Measurements from ENCODE around the gene EXOC4.
"Not testable (repeated sequence)": the region's sequence is repeated elsewhere in the genome, so short reads cannot be mapped to it uniquely, and the experiment has no call there.

Gene EXOC4

DNA sequence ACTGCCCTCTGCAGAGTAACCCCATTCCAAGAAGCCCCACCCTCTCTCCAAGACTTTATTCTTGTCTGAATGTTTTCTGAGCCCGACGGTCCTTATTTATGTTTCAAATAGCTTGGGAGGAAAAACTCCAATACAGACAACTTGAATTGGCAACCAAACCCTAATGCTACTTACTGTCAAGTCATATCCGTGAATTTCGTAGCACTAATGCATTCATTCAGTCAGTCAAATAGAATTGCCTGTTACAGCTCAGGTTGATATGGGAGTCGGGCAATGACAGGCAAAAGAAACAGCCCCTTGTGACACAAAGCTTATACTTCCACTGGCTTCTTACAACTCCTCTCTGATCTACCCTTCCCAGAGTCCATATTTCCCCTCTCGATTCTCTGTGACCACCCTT is 815.8 kb downstream of the EXOC4 start:
- no peak overlapping the region for H3K27ac ChIP-seq (ENCODE audit: low read depth in 2 of 2, low read length in 2 of 2)
- H3K4me3 ChIP-seq (ENCODE audit: low read length in 2 of 2): no peak overlapping the region
- no peaks in the 10 kb centered on the region for H3K4me1 ChIP-seq (ENCODE audit: control insufficient read depth in 2 of 2, insufficient read depth in 2 of 2, low read length in 2 of 2)

DNA sequence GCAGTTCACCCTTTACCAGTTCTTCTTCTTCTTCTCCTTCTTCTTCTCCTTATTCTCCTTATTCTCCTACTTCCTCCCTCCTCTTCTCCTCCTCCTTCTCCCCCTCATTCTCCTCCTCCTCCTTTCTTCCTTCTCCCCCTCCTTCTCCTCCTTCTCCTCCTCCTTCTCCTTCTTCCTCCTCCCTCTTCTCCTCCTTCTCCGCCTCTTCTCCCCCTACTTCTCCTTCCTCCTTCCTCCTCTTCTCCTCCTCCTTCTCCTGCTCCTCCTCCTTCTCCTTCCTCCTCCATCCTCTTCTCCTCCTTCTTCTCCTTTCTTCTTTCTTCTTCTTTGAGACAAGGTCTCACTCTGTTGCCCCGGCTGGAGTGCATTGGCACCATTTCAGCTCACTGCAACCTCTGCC is 816.3 kb downstream of the EXOC4 start:
- no peak overlapping the region for H3K4me3 ChIP-seq (ENCODE audit: low read length in 2 of 2)
- H3K36me3 ChIP-seq (ENCODE audit: control insufficient read depth in 2 of 2, insufficient read depth in 2 of 2, low read length in 2 of 2): peaks cover 0 to 2% of the 10 kb centered on the region in 2 donors
- no peaks in the 10 kb centered on the region for H3K9me3 ChIP-seq (ENCODE audit: control insufficient read depth in 2 of 2, low read length in 2 of 2)
- H3K27ac ChIP-seq (ENCODE audit: low read depth in 2 of 2, low read length in 2 of 2): no peak overlapping the region
- H3K9ac ChIP-seq (ENCODE audit: low read depth in 1 of 2, low read length in 2 of 2): no peak overlapping the region
- H3K27me3 ChIP-seq (ENCODE audit: control insufficient read depth in 2 of 2, insufficient read depth in 2 of 2, low read length in 2 of 2): no peaks in the 10 kb centered on the region
- H3K4me1 ChIP-seq (ENCODE audit: control insufficient read depth in 2 of 2, insufficient read depth in 2 of 2, low read length in 2 of 2): no peaks in the 10 kb centered on the region

More for the DNA sequence above, 815.8 kb downstream of the EXOC4 start:
- Histone ChIP-seq H3K9me3 (ENCODE audit: control insufficient read depth in 2 of 2, low read length in 2 of 2) (no peaks in the 10 kb centered on the region), H3K36me3 (ENCODE audit: control insufficient read depth in 2 of 2, insufficient read depth in 2 of 2, low read length in 2 of 2) (peaks cover 0 to 5% of the 10 kb centered on the region in 2 donors), H3K27me3 (ENCODE audit: control insufficient read depth in 2 of 2, insufficient read depth in 2 of 2, low read length in 2 of 2) (no peaks in the 10 kb centered on the region), H3K9ac (ENCODE audit: low read depth in 1 of 2, low read length in 2 of 2) (no peak overlapping the region)

DNA sequence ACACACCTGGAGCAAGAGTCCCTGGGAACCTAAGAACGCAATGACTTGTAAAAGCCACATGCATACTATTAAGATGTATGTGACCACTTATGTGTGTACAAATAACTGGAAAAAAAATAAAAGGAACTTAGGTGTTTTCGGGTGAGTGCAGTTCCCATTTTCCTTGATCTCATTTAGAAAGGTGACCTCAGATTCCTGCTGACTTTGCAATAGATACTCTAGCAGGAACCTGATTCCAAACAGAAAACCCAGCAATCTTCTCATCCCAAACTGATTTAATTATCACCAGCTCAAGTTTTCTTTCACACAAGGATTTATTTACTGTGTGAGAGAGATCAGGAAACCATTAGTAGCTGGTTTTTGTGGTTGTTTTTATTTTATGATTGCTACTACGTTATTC is 817.8 kb downstream of the EXOC4 start:
- H3K27me3 ChIP-seq (ENCODE audit: control insufficient read depth in 2 of 2, insufficient read depth in 2 of 2, low read length in 2 of 2): no peaks in the 10 kb centered on the region
- no peaks in the 10 kb centered on the region for H3K9me3 ChIP-seq (ENCODE audit: control insufficient read depth in 2 of 2, low read length in 2 of 2)
- H3K9ac ChIP-seq (ENCODE audit: low read depth in 1 of 2, low read length in 2 of 2): no peak overlapping the region
- H3K27ac ChIP-seq (ENCODE audit: low read depth in 2 of 2, low read length in 2 of 2): no peak overlapping the region
- H3K4me1 ChIP-seq (ENCODE audit: control insufficient read depth in 2 of 2, insufficient read depth in 2 of 2, low read length in 2 of 2): no peaks in the 10 kb centered on the region
- H3K4me3 ChIP-seq (ENCODE audit: low read length in 2 of 2): no peak overlapping the region
- H3K36me3 ChIP-seq (ENCODE audit: control insufficient read depth in 2 of 2, insufficient read depth in 2 of 2, low read length in 2 of 2): no peaks in the 10 kb centered on the region

DNA sequence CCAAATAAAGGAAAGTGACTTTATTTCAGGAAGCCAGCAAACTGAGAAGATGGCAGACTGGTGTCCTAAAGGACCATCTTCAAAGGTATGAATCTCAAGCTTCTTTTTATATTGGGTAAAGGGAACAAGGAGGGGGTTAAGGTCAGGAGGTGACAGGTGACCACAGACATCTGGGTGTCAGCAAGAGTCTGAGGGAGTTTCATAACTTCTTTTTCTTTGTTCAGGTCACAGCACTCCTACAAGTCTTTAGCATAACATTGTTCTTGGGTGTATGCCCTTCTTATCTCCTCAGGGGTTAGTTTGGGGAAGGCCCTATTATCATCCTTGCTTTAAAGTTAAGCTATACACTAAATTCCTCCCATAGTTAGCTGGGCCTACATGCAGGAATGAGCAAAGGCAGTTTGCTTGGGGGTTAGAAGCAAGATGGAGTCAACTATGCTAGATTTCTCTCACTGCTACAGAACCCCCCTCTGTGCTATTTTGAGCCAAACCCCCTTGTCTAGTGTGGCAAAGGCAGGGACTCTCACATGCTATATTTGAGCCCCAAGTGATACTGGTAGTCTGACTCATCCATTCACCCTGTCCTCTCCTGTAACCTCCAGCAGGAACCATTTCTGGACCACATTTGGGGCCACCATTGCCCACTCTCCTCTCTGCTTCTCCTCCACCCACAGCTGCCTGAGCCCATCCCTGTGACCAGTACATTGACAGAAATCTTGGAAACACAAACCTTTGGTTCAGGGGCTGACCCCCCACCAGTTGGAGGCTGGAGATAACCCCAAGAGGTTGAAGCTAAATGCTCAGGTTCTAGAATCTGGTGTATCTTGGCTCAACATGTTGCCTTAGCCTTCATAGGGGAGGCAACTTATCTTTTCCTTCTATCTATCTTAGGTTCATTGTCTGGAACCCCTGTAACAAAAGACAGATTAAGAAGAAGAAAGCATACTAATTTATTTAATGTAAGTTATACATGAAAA is 818.8 kb downstream of the EXOC4 start:
- H3K36me3 ChIP-seq (ENCODE audit: control insufficient read depth in 2 of 2, insufficient read depth in 2 of 2, low read length in 2 of 2): no peaks in the 10 kb centered on the region
- no peak overlapping the region for H3K27ac ChIP-seq (ENCODE audit: low read depth in 2 of 2, low read length in 2 of 2)
- H3K4me1 ChIP-seq (ENCODE audit: control insufficient read depth in 2 of 2, insufficient read depth in 2 of 2, low read length in 2 of 2): no peaks in the 10 kb centered on the region
- no peak overlapping the region for H3K4me3 ChIP-seq (ENCODE audit: low read length in 2 of 2)
- no peaks in the 10 kb centered on the region for H3K9me3 ChIP-seq (ENCODE audit: control insufficient read depth in 2 of 2, low read length in 2 of 2)
- H3K27me3 ChIP-seq (ENCODE audit: control insufficient read depth in 2 of 2, insufficient read depth in 2 of 2, low read length in 2 of 2): no peaks in the 10 kb centered on the region
- no peak overlapping the region for H3K9ac ChIP-seq (ENCODE audit: low read depth in 1 of 2, low read length in 2 of 2)

DNA sequence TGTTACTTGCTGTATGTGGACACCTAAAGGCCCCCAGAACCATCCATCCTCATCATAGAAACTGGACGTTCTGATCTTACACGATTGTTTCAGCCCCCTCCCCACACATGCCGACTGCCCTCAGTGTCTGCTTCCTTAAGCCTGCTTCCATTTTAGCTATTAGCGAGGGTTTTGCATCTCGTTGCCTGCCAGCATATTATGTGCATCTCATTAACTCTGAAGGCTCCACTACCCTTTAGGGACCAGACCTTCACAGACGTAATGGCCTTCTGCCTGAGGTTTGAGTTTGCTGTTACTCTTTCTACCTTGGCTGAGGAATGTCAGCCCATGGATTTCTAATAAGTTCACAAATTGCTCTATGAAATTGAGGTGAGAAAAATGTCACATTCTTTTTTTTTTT is 820.4 kb downstream of the EXOC4 start:
- Histone ChIP-seq H3K36me3 (ENCODE audit: control insufficient read depth in 2 of 2, insufficient read depth in 2 of 2, low read length in 2 of 2) (no peaks in the 10 kb centered on the region), H3K27me3 (ENCODE audit: control insufficient read depth in 2 of 2, insufficient read depth in 2 of 2, low read length in 2 of 2) (no peaks in the 10 kb centered on the region), H3K4me1 (ENCODE audit: control insufficient read depth in 2 of 2, insufficient read depth in 2 of 2, low read length in 2 of 2) (no peaks in the 10 kb centered on the region), H3K9me3 (ENCODE audit: control insufficient read depth in 2 of 2, low read length in 2 of 2) (no peaks in the 10 kb centered on the region), H3K27ac (ENCODE audit: low read depth in 2 of 2, low read length in 2 of 2) (no peak overlapping the region), H3K9ac (ENCODE audit: low read depth in 1 of 2, low read length in 2 of 2) (no peak overlapping the region), H3K4me3 (ENCODE audit: low read length in 2 of 2) (no peak overlapping the region)

DNA sequence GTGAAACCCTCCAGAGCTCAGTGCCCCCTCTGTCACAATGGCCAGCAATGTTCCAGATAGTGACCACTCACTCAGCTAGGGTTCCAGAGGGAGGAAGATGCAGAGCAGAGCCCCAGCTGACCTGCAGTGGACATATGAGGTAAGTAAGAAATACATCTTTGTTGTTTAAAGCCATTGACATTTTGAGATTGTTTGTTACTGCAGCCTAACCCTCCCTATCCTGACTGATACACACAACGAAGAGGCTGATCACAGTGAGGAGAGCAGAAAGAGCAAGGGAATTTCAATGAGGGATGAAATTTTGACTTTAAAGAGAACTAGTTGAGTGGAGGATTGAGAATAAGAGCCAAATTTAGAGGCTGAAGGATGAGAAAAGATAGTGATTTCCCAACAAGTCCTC is 822.9 kb downstream of the EXOC4 start:
- no peaks in the 10 kb centered on the region for H3K36me3 ChIP-seq (ENCODE audit: control insufficient read depth in 2 of 2, insufficient read depth in 2 of 2, low read length in 2 of 2)
- H3K4me3 ChIP-seq (ENCODE audit: low read length in 2 of 2): no peak overlapping the region
- H3K27ac ChIP-seq (ENCODE audit: low read depth in 2 of 2, low read length in 2 of 2): no peak overlapping the region
- H3K4me1 ChIP-seq (ENCODE audit: control insufficient read depth in 2 of 2, insufficient read depth in 2 of 2, low read length in 2 of 2): no peaks in the 10 kb centered on the region
- no peaks in the 10 kb centered on the region for H3K27me3 ChIP-seq (ENCODE audit: control insufficient read depth in 2 of 2, insufficient read depth in 2 of 2, low read length in 2 of 2)
- no peaks in the 10 kb centered on the region for H3K9me3 ChIP-seq (ENCODE audit: control insufficient read depth in 2 of 2, low read length in 2 of 2)
- no peak overlapping the region for H3K9ac ChIP-seq (ENCODE audit: low read depth in 1 of 2, low read length in 2 of 2)

DNA sequence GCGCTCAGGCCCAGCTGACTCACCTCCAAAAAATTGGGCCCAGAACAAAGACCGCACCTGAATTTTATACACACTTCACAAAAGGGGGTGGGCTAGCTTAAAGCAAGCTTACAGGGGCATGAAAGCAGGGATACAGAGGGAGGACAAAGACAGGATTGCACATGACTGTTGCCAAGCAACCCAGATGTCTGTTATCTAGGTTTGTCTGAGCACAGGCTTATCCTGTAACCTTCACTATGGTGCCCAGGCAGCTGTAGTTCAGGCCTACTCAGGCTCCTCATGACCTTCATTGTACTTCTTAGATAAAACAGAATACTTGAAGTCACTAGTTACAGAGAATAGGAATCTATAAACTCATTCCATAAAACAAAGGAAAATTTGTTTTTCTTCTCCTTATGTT is 824.7 kb downstream of the EXOC4 start:
- H3K27ac ChIP-seq (ENCODE audit: low read depth in 2 of 2, low read length in 2 of 2): not testable (repeated sequence)

DNA sequence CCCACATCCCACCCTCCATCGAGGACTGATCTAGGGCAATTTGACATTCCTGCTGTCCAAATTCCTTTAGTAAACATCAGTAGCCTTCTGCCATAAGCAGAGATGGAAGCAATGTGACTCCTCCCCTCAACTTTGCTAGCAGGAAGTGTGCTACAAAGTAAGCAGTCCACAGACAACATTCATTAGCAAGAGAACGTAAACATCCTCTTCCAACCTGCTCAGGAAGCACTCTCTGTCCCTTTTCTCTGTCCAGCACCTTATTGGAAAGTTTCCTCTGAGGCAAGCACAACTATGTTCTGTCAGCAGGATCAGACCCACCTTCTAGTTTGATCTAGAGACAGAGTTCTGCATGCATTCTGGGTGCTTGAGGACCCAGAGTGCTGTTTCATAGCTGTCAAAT is 826.1 kb downstream of the EXOC4 start:
- Histone ChIP-seq H3K27ac (ENCODE audit: low read depth in 2 of 2, low read length in 2 of 2) (no peak overlapping the region), H3K36me3 (ENCODE audit: control insufficient read depth in 2 of 2, insufficient read depth in 2 of 2, low read length in 2 of 2) (no peaks in the 10 kb centered on the region), H3K4me1 (ENCODE audit: control insufficient read depth in 2 of 2, insufficient read depth in 2 of 2, low read length in 2 of 2) (no peaks in the 10 kb centered on the region), H3K4me3 (ENCODE audit: low read length in 2 of 2) (no peak overlapping the region), H3K9ac (ENCODE audit: low read depth in 1 of 2, low read length in 2 of 2) (no peak overlapping the region), H3K27me3 (ENCODE audit: control insufficient read depth in 2 of 2, insufficient read depth in 2 of 2, low read length in 2 of 2) (no peaks in the 10 kb centered on the region), H3K9me3 (ENCODE audit: control insufficient read depth in 2 of 2, low read length in 2 of 2) (no peaks in the 10 kb centered on the region)

More for the DNA sequence above, 824.7 kb downstream of the EXOC4 start:
- H3K4me3 ChIP-seq (ENCODE audit: low read length in 2 of 2); H3K27me3 ChIP-seq (ENCODE audit: control insufficient read depth in 2 of 2, insufficient read depth in 2 of 2, low read length in 2 of 2); H3K9ac ChIP-seq (ENCODE audit: low read depth in 1 of 2, low read length in 2 of 2); H3K9me3 ChIP-seq (ENCODE audit: control insufficient read depth in 2 of 2, low read length in 2 of 2); H3K4me1 ChIP-seq (ENCODE audit: control insufficient read depth in 2 of 2, insufficient read depth in 2 of 2, low read length in 2 of 2); H3K36me3 ChIP-seq (ENCODE audit: control insufficient read depth in 2 of 2, insufficient read depth in 2 of 2, low read length in 2 of 2): not testable (repeated sequence)

DNA sequence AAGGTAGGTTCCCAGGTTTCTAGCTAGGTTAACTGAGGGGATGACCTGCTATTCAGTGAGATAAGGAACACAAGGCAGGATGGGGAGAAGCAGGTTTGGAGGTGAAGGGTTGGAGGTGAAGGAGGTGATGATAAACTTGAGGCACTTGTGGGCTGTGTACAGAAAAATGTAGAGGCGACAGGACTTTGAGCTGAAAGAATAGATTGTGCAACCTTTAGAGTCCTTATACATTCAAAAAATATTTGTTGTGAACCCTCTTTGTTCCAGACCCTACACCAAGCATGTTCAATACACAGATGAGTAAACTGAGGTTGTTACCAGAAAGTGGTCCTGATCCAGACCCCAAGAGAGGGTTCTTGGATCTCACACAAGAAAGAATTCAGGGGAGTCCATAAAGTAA is 828.8 kb downstream of the EXOC4 start:
- no peaks in the 10 kb centered on the region for H3K36me3 ChIP-seq (ENCODE audit: control insufficient read depth in 2 of 2, insufficient read depth in 2 of 2, low read length in 2 of 2)
- no peaks in the 10 kb centered on the region for H3K27me3 ChIP-seq (ENCODE audit: control insufficient read depth in 2 of 2, insufficient read depth in 2 of 2, low read length in 2 of 2)
- no peak overlapping the region for H3K9ac ChIP-seq (ENCODE audit: low read depth in 1 of 2, low read length in 2 of 2)
- no peak overlapping the region for H3K4me3 ChIP-seq (ENCODE audit: low read length in 2 of 2)
- no peaks in the 10 kb centered on the region for H3K4me1 ChIP-seq (ENCODE audit: control insufficient read depth in 2 of 2, insufficient read depth in 2 of 2, low read length in 2 of 2)
- no peaks in the 10 kb centered on the region for H3K9me3 ChIP-seq (ENCODE audit: control insufficient read depth in 2 of 2, low read length in 2 of 2)
- no peak overlapping the region for H3K27ac ChIP-seq (ENCODE audit: low read depth in 2 of 2, low read length in 2 of 2)

DNA sequence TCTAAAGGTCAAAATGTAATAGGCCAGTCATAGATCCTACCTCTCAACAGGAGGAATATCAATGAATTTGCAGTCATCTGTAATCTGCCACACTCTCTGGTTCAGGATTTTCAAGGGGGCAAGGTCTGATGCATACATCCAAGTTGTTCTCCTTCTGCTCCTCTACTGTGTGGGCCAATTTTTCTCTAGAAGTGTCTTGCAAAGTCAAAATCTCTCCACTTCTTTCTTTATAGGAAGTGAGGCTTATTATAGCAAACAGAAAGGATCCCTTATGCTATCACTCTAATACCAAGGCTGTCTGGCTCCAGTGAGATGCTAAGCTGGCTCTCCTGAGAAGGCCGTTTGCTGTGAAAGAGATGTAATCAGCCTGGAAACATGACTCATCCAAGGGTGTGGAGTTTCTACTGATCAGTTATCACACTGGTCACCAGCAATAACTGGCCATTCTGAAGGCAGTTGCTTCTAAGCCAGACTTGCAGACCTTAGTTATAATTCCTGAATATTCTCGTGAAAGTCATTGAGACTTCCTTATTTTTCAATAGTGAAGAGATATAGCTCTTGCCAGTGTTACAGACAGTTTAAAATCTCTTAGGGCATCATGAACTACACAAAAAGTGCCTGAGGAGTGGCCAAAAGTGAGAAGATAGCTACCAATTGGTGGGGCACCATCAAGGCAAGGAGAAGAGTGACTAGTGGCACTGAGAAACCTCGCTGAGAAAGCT is 831.0 kb downstream of the EXOC4 start:
- H3K9me3 ChIP-seq (ENCODE audit: control insufficient read depth in 2 of 2, low read length in 2 of 2): no peaks in the 10 kb centered on the region
- H3K27ac ChIP-seq (ENCODE audit: low read depth in 2 of 2, low read length in 2 of 2): no peak overlapping the region
- no peaks in the 10 kb centered on the region for H3K27me3 ChIP-seq (ENCODE audit: control insufficient read depth in 2 of 2, insufficient read depth in 2 of 2, low read length in 2 of 2)
- H3K4me3 ChIP-seq (ENCODE audit: low read length in 2 of 2): no peak overlapping the region
- no peaks in the 10 kb centered on the region for H3K36me3 ChIP-seq (ENCODE audit: control insufficient read depth in 2 of 2, insufficient read depth in 2 of 2, low read length in 2 of 2)
- no peaks in the 10 kb centered on the region for H3K4me1 ChIP-seq (ENCODE audit: control insufficient read depth in 2 of 2, insufficient read depth in 2 of 2, low read length in 2 of 2)
- H3K9ac ChIP-seq (ENCODE audit: low read depth in 1 of 2, low read length in 2 of 2): no peak overlapping the region
